CD14-positive monocyte (primary cell): ENCODE results near the gene ADGRG1. TPM values are rescaled to one million over a fixed set of nuclear protein-coding genes. Genes with fewer than 3 reads are reported as not detected.

ENCODE experiments used
- DNase-seq, 3 donors: peaks; one replicate each; pipeline ENCODE4 v3.0.0-alpha.2; 2011 to 2022
- H2AFZ ChIP-seq: 2 replicates; pipeline ENCODE4 v1.6.0; 2012; ENCODE audit warnings: mild to moderate bottlenecking, low read depth, low read length, inconsistent platforms; ENCODE audit not compliant: insufficient read depth, poor library complexity, severe bottlenecking
- H3K27ac ChIP-seq, 2 donors: 1 replicate in 1 of 2; 2 replicates in 1 of 2; pipeline ENCODE4 v1.5.1; 2012 to 2013; ENCODE audit warnings: low read length in 2 of 2, control low read depth in 1 of 2, inconsistent platforms in 1 of 2, low read depth in 1 of 2, mild to moderate bottlenecking in 1 of 2
- H3K27me3 ChIP-seq, 2 donors: one replicate each; pipeline versions ENCODE4 v1.6.0 to v1.6.1; 2011 to 2013; ENCODE audit warnings: low read length in 2 of 2; ENCODE audit not compliant: control insufficient read depth in 2 of 2, insufficient read depth in 2 of 2
- H3K36me3 ChIP-seq, 2 donors: replicated peaks in 1 of 2; 1 replicate in 1 of 2; 2 replicates in 1 of 2; pipeline versions ENCODE4 v1.5.1 to v1.6.1; 2012 to 2013; ENCODE audit warnings: low read length in 2 of 2, control low read depth in 1 of 2, inconsistent platforms in 1 of 2, mild to moderate bottlenecking in 1 of 2; ENCODE audit not compliant: insufficient read depth in 2 of 2, control insufficient read depth in 1 of 2
- H3K4me1 ChIP-seq, 2 donors: 1 replicate in 1 of 2; 2 replicates in 1 of 2; pipeline versions ENCODE4 v1.5.1 to v1.6.1; 2012 to 2013; ENCODE audit warnings: low read length in 2 of 2, control low read depth in 1 of 2, inconsistent platforms in 1 of 2, mild to moderate bottlenecking in 1 of 2, moderate library complexity in 1 of 2; ENCODE audit not compliant: insufficient read depth in 2 of 2, control insufficient read depth in 1 of 2
- H3K4me2 ChIP-seq: replicated peaks from 2 replicates; pipeline ENCODE3; 2012; ENCODE audit warnings: low read length, moderate library complexity, mild to moderate bottlenecking; ENCODE audit not compliant: poor library complexity, severe bottlenecking; ENCODE audit errors: extremely low read depth
- H3K4me3 ChIP-seq, 3 experiments: fragments of 200-600 bp in 1 of 3; sonication (generic) in 1 of 3; replicated peaks in 1 of 3; 1 replicate in 2 of 3; 2 replicates in 1 of 3; pipeline ENCODE4 v1.5.1; 2011 to 2013; ENCODE audit warnings: low read length in 3 of 3, mild to moderate bottlenecking in 3 of 3, control low read depth in 2 of 3, low read depth in 2 of 3, inconsistent platforms in 1 of 3, moderate library complexity in 1 of 3
- H3K79me2 ChIP-seq: 2 replicates; pipeline ENCODE4 v1.6.0; 2012; ENCODE audit warnings: mild to moderate bottlenecking, control low read depth, inconsistent platforms, low read length, moderate library complexity; ENCODE audit not compliant: insufficient read depth
- H3K9ac ChIP-seq: 2 replicates; pipeline ENCODE4 v1.6.0; 2017; ENCODE audit warnings: low read length, mild to moderate bottlenecking; ENCODE audit not compliant: insufficient read depth, poor library complexity, severe bottlenecking
- H3K9me3 ChIP-seq, 2 donors: replicated peaks in 1 of 2; 1 replicate in 1 of 2; 2 replicates in 1 of 2; pipeline versions ENCODE4 v1.5.1 to v1.6.1; 2012 to 2013; ENCODE audit warnings: low read length in 2 of 2, control low read depth in 1 of 2; ENCODE audit not compliant: control insufficient read depth in 1 of 2, insufficient read depth in 1 of 2
- H4K20me1 ChIP-seq: 2 replicates; pipeline ENCODE4 v1.6.0; 2012; ENCODE audit warnings: mild to moderate bottlenecking, low read length, control low read depth, moderate library complexity; ENCODE audit not compliant: insufficient read depth
- H3K27ac Mint-ChIP-seq, 7 donors: one replicate each; pipeline ENCODE4 v1.8.0; 2020; ENCODE audit warnings: mild to moderate bottlenecking in 7 of 7, mixed read lengths in 7 of 7, moderate library complexity in 6 of 7, inconsistent platforms in 2 of 7
- H3K27me3 Mint-ChIP-seq, 3 donors: one replicate each; pipeline ENCODE4 v1.8.0; 2021 to 2022; ENCODE audit warnings: low read depth in 3 of 3, mild to moderate bottlenecking in 3 of 3, mixed read lengths in 3 of 3, moderate library complexity in 3 of 3, inconsistent platforms in 1 of 3
- H3K36me3 Mint-ChIP-seq, 2 donors: one replicate each; pipeline ENCODE4 v1.8.0; 2020; ENCODE audit warnings: mixed read lengths in 2 of 2, inconsistent platforms in 1 of 2, mild to moderate bottlenecking in 1 of 2
- H3K4me1 Mint-ChIP-seq: one replicate; pipeline ENCODE4 v1.8.0; 2020; ENCODE audit warnings: mild to moderate bottlenecking, mixed read lengths
- H3K4me3 Mint-ChIP-seq, 2 donors: one replicate each; pipeline ENCODE4 v1.8.0; 2020; ENCODE audit warnings: mild to moderate bottlenecking in 2 of 2, mixed read lengths in 2 of 2, moderate library complexity in 1 of 2
- H3K9me3 Mint-ChIP-seq, 7 donors: one replicate each; pipeline ENCODE4 v1.8.0; 2020 to 2022; ENCODE audit warnings: mixed read lengths in 7 of 7, mild to moderate bottlenecking in 6 of 7, moderate library complexity in 6 of 7, inconsistent platforms in 2 of 7
- CTCF ChIP-seq: fragments of 200-600 bp; IDR thresholded peaks from one replicate; pipeline ENCODE4 v1.8.0; 2022; ENCODE audit warnings: antibody characterized with exemption, mild to moderate bottlenecking
- WGBS: methylation state at CpG from one replicate; pipeline ENCODE4 v1.1.5; 2013; ENCODE audit warnings: missing lambda C conversion rate; ENCODE audit not compliant: insufficient coverage; 5-methylcytosine and 5-hydroxymethylcytosine counted together
- intact Hi-C, 2 donors: fragments of 100-400 bp; cut with micrococcal nuclease; formaldehyde crosslinking; loops; one replicate each; pipeline versions ENCODE4 v1.15.0 to v1.15.1; 2023
- polyA plus RNA-seq, 3 donors: library from polyadenylated mRNA; depleted of rRNA in 1 of 3; unstranded in 2 of 3; stranded (reverse) in 1 of 3; fragments of 300-500 nt in 2 of 3; fragments of >200 nt in 1 of 3; fragmentation: Illumina TruSeq in 2 of 3; gene quantifications; 1 replicate in 2 of 3; 2 replicates in 1 of 3; pipeline ENCODE4 v1.2.3, GENCODE V29; 2012 to 2021

Gene ADGRG1
- polyA plus RNA-seq, 3 donors: 0.07 to 0.39 (median 0.08) TPM

- no peaks in the 10 kb centered on the region for H3K36me3 ChIP-seq
- Mint-ChIP-seq H3K27ac (peak overlapping the region in 2 of 7 donors; percentile 49 to 64), H3K27me3 (peaks cover 30 to 52% (median 31%) of the 10 kb centered on the region in 3 donors), H3K4me3 (no peak overlapping the region), H3K9me3 (peaks cover 0 to 8% (median 0%) of the 10 kb centered on the region in 7 donors), H3K4me1 (peaks cover 9% of the 10 kb centered on the region), H3K36me3 (peaks cover 0 to 2% of the 10 kb centered on the region in 2 donors)
- intact Hi-C loops: no loop called here
- H3K27ac ChIP-seq: no peak overlapping the region
- H3K4me1 ChIP-seq: no peaks in the 10 kb centered on the region
- no peaks in the 10 kb centered on the region for H4K20me1 ChIP-seq
- H3K9me3 ChIP-seq: peaks cover 0 to 13% of the 10 kb centered on the region in 2 donors
- TF ChIP-seq CTCF: no peak
- H3K27me3 ChIP-seq: peaks cover 9 to 26% of the 10 kb centered on the region in 2 donors
- H2AFZ ChIP-seq: no peak overlapping the region
- no peak for DNase-seq
- no peaks in the 10 kb centered on the region for H3K79me2 ChIP-seq
- WGBS: 39% methylated on average over 11 of the region's 17 CpGs
- no peak overlapping the region for H3K9ac ChIP-seq
- no peak overlapping the region for H3K4me2 ChIP-seq
- no peak overlapping the region for H3K4me3 ChIP-seq
Observed at GRCh38 chr16:57624806-57625500, 3.5 kb upstream of the ADGRG1 start.

- H3K9me3 ChIP-seq: peaks cover 0 to 13% of the 10 kb centered on the region in 2 donors
- Mint-ChIP-seq H3K36me3 (peaks cover 0 to 2% of the 10 kb centered on the region in 2 donors), H3K4me1 (peaks cover 9% of the 10 kb centered on the region), H3K4me3 (no peak overlapping the region), H3K9me3 (peaks cover 0 to 8% (median 0%) of the 10 kb centered on the region in 7 donors), H3K27ac (peak overlapping the region in 1 of 7 donors; percentile 70), H3K27me3 (peaks cover 43 to 67% (median 44%) of the 10 kb centered on the region in 3 donors)
- 86% methylated on average over 7 of the region's 10 CpGs for WGBS
- no peak overlapping the region for H3K9ac ChIP-seq
- no peak overlapping the region for H3K4me3 ChIP-seq
- DNase-seq: no peak
- no peaks in the 10 kb centered on the region for H3K4me1 ChIP-seq
- no peaks in the 10 kb centered on the region for H3K79me2 ChIP-seq
- H4K20me1 ChIP-seq: no peaks in the 10 kb centered on the region
- TF ChIP-seq CTCF: no peak
- H3K36me3 ChIP-seq: no peaks in the 10 kb centered on the region
- H2AFZ ChIP-seq: no peak overlapping the region
- intact Hi-C loops: no loop called here
- H3K4me2 ChIP-seq: no peak overlapping the region
- H3K27me3 ChIP-seq: peaks cover 17 to 41% of the 10 kb centered on the region in 2 donors
- no peak overlapping the region for H3K27ac ChIP-seq
Observed at GRCh38 chr16:57626420-57627170, 1.8 kb upstream of the ADGRG1 start.
